K562 (cell line): Measurements from ENCODE around the gene RGS14. TPM values are rescaled to one million over a fixed set of nuclear protein-coding genes. Genes with fewer than 3 reads are reported as not detected.
A peak's percentile ranks its signal among the peaks of the same experiment; 100 is the strongest.

ENCODE experiments used
- BCOR ChIP-seq: fragments of 450-650 bp; IDR thresholded peaks from 2 replicates; pipeline ENCODE4 v1.6.1; 2016
- FOS ChIP-seq: IDR thresholded peaks from 3 replicates; pipeline ENCODE4 v1.6.1; 2011; ENCODE audit not compliant: insufficient read length; ENCODE audit errors: extremely low read depth
- HIVEP1 ChIP-seq: fragments of 250-450 bp; sonication (Bioruptor Pico); IDR thresholded peaks from 2 replicates; pipeline ENCODE4 v1.4.0; 2020; ENCODE audit warnings: mild to moderate bottlenecking
- PCBP1 ChIP-seq: fragments of 200-400 bp; formaldehyde crosslinking; IDR thresholded peaks from 2 replicates; pipeline ENCODE4 v1.6.1; 2018; ENCODE audit warnings: mild to moderate bottlenecking, low read depth, low read length; ENCODE audit not compliant: poor library complexity, severe bottlenecking
- PKNOX1 ChIP-seq: fragments of 450-650 bp; IDR thresholded peaks from 2 replicates; pipeline ENCODE4 v1.6.1; 2016
- POU5F1 ChIP-seq: fragments of 150-350 bp; IDR thresholded peaks from 2 replicates; pipeline ENCODE4 v1.6.1; 2014; ENCODE audit warnings: borderline replicate concordance, low read length, low read depth, mild to moderate bottlenecking; ENCODE audit not compliant: partially characterized antibody
- RB1 ChIP-seq: fragments of 450-650 bp; IDR thresholded peaks from 2 replicates; pipeline ENCODE4 v1.6.1; 2017; ENCODE audit warnings: low read depth, mild to moderate bottlenecking
- RBBP5 ChIP-seq: fragments of 200-600 bp; sonication (generic); IDR thresholded peaks from 2 replicates; pipeline ENCODE4 v1.6.1; 2012; ENCODE audit warnings: borderline replicate concordance, mild to moderate bottlenecking, low read length, control low read depth, inconsistent platforms; ENCODE audit not compliant: insufficient read depth, poor library complexity, severe bottlenecking
- TAF7 ChIP-seq: fragments of 450-650 bp; IDR thresholded peaks from 2 replicates; pipeline ENCODE4 v1.6.1; 2016; ENCODE audit warnings: missing genetic modification characterization, missing compliant biosample characterization
- THRA ChIP-seq: fragments of 450-650 bp; IDR thresholded peaks from 2 replicates; pipeline ENCODE4 v1.6.1; 2017; ENCODE audit warnings: mild to moderate bottlenecking, moderate library complexity
- ZBTB1 ChIP-seq: sonication (generic); formaldehyde crosslinking; IDR thresholded peaks from 2 replicates; pipeline ENCODE4 v1.8.1; 2023; ENCODE audit warnings: missing genetic modification reagents, low read depth, mild to moderate bottlenecking, borderline replicate concordance
- ZBTB40 ChIP-seq, 2 experiments: fragments of 450-650 bp in 1 of 2; sonication (generic) in 1 of 2; formaldehyde crosslinking in 1 of 2; IDR thresholded peaks; 2 replicates each; pipeline versions ENCODE4 v1.7.1 to v1.9.0; 2016 to 2022; ENCODE audit warnings: inconsistent platforms in 1 of 2, mild to moderate bottlenecking in 1 of 2, missing genetic modification reagents in 1 of 2
- ZC3H8 ChIP-seq: fragments of 450-650 bp; IDR thresholded peaks from 2 replicates; pipeline ENCODE4 v1.6.1; 2017
- ZNF140 ChIP-seq: fragments of 250-450 bp; sonication (Bioruptor Pico); IDR thresholded peaks from 2 replicates; pipeline ENCODE4 v1.8.0; 2021; ENCODE audit warnings: moderate library complexity, mild to moderate bottlenecking, inconsistent platforms
- ZNF79 ChIP-seq: fragments of 250-450 bp; sonication (Bioruptor Pico); IDR thresholded peaks from 2 replicates; pipeline ENCODE4 v1.4.0; 2020; ENCODE audit warnings: low read depth, mild to moderate bottlenecking, moderate library complexity
- polyA plus RNA-seq, 8 experiments: library from polyadenylated mRNA; depleted of rRNA in 4 of 8; stranded (reverse) in 5 of 8; unstranded in 3 of 8; fragments of >200 nt; fragmentation: Nextera tagmentation in 2 of 8; fragmentation: Illumina TruSeq in 1 of 8; extraction: Ambion mirVana in 2 of 8; extraction: Trizol in 1 of 8; gene quantifications; 2 replicates each; pipeline versions ENCODE4 v1.2.1 to v1.2.3, GENCODE V29; 2011 to 2014; ENCODE audit warnings: inconsistent platforms in 1 of 8, missing spikeins in 1 of 8
- total RNA-seq, 7 experiments: library from RNA; depleted of rRNA in 6 of 7; stranded (reverse); fragments of >200 nt in 6 of 7; fragmentation: Illumina TruSeq in 2 of 7; extraction: Trizol in 2 of 7; gene quantifications; 2 replicates each; pipeline versions ENCODE4 v1.2.1 to v1.2.3, GENCODE V29; 2011 to 2021; ENCODE audit warnings: low replicate concordance in 1 of 7

The RGS14 gene
- total and polyA plus RNA-seq, 9 of the 15 experiments (the other 6 are each of a cell fraction or from before 2014, with no cell fraction given), result 0.28 to 75.9 (median 34.5) TPM

GRCh38 chr5:177351392-177352329, 6.1 kb upstream of the RGS14 start, which contains the start of gene LMAN2 (continued):
- TF ChIP-seq POU5F1 (no peak), TAF7 (peak; percentile 90), ZBTB1 (CRISPR knock-in tag) (peak; percentile 23; the same call in 1 of the 2 replicates), ZNF79 (no peak), PKNOX1 (peak; percentile 100), FOS (peak; percentile 97), ZNF140 (CRISPR knock-in tag) (no peak), RB1 (peak; percentile 53), BCOR (peak; percentile 61; the same call in 1 of the 2 replicates), ZC3H8 (peak; percentile 68; the same call in 1 of the 2 replicates), RBBP5 (peak; percentile 67), THRA (no peak), HIVEP1 (CRISPR knock-in tag) (0 out of 2 replicates have a peak, but pooled peaks have one; percentile 18), PCBP1 (no peak), ZBTB40 (IDR thresholded peaks at IDR 0.05) (peak; percentile 99), ZBTB40 (CRISPR knock-in tag; IDR thresholded peaks at IDR 0.05) (no peak)
